HG03095 (cell line): ENCODE measurements around the gene ZSWIM3.

Experiments
- ATAC-seq: cut with Tn5 transposase; IDR thresholded peaks from one replicate; pipeline ENCODE4 v1.9.1; 2021; ENCODE audit warnings: moderate library complexity; ENCODE audit not compliant: unreplicated experiment

Gene ZSWIM3

GRCh38 chr20:45832619-45833018 lies 24.8 kb upstream of the ZSWIM3 start:
- no peak for ATAC-seq

GRCh38 chr20:45833030-45833882 lies 24.2 kb upstream of the ZSWIM3 start, which contains the start of gene SNX21:
Gene SNX21 (plus strand): TSS chr20:45833799. CDS start chr20:45833920, 121 bp downstream.
- no peak for ATAC-seq

- no peak for ATAC-seq
Observed at GRCh38 chr20:45833883-45834796, 23.3 kb upstream of the ZSWIM3 start.

GRCh38 chr20:45834797-45835161 lies 22.6 kb upstream of the ZSWIM3 start:
- no peak for ATAC-seq

- ATAC-seq = no peak
Observed at GRCh38 chr20:45835329-45835765, 22.1 kb upstream of the ZSWIM3 start.

GRCh38 chr20:45835825-45836224 lies 21.6 kb upstream of the ZSWIM3 start:
- ATAC-seq = no peak

- ATAC-seq = no peak
Observed at GRCh38 chr20:45836841-45837240, 20.6 kb upstream of the ZSWIM3 start.

GRCh38 chr20:45840700-45841198 lies 16.7 kb upstream of the ZSWIM3 start:
- ATAC-seq = no peak

- no peak for ATAC-seq
Observed at GRCh38 chr20:45841407-45842129, 15.8 kb upstream of the ZSWIM3 start.

GRCh38 chr20:45842169-45842812 lies 15.1 kb upstream of the ZSWIM3 start:
- no peak for ATAC-seq

GRCh38 chr20:45843506-45843905 lies 13.9 kb upstream of the ZSWIM3 start:
- ATAC-seq = no peak

GRCh38 chr20:45845452-45845851 lies 12.0 kb upstream of the ZSWIM3 start:
- no peak for ATAC-seq

- ATAC-seq = no peak
Observed at GRCh38 chr20:45848421-45848820, 9.0 kb upstream of the ZSWIM3 start.

GRCh38 chr20:45848969-45849582 lies 8.3 kb upstream of the ZSWIM3 start:
- ATAC-seq = no peak

GRCh38 chr20:45850238-45850637 lies 7.2 kb upstream of the ZSWIM3 start:
- no peak for ATAC-seq

- no peak for ATAC-seq
Observed at GRCh38 chr20:45850926-45851325, 6.5 kb upstream of the ZSWIM3 start.

GRCh38 chr20:45851501-45851900 lies 5.9 kb upstream of the ZSWIM3 start:
- ATAC-seq = no peak

- no peak for ATAC-seq
Observed at GRCh38 chr20:45852326-45852725, 5.1 kb upstream of the ZSWIM3 start.

GRCh38 chr20:45853484-45853883 lies 3.9 kb upstream of the ZSWIM3 start:
- ATAC-seq = no peak

- ATAC-seq = peak; percentile 24
Observed at GRCh38 chr20:45857882-45858216, 435 bp downstream of the ZSWIM3 start.
